Sigmoid colon (tissue), 7 donors: Measurements from ENCODE around the gene COL4A4. TPM values are rescaled to one million over a fixed set of nuclear protein-coding genes. Genes with fewer than 3 reads are reported as not detected.
A peak's percentile ranks its signal among the peaks of the same experiment; 100 is the strongest.

ENCODE experiments used
- DNase-seq: peaks from one replicate; pipeline ENCODE4 v3.0.0-alpha.2; 2019
- H3K27ac ChIP-seq, 4 donors: fragments of 200-600 bp; sonication (generic); one replicate each; pipeline ENCODE4 v1.5.1; 2016 to 2019; ENCODE audit warnings: mild to moderate bottlenecking in 1 of 4
- H3K27me3 ChIP-seq, 3 donors: fragments of 200-600 bp; sonication (generic); one replicate each; pipeline ENCODE4 v1.5.1; 2019; ENCODE audit warnings: mild to moderate bottlenecking in 1 of 3
- H3K36me3 ChIP-seq, 4 donors: fragments of 200-600 bp; sonication (generic); one replicate each; pipeline ENCODE4 v1.5.1; 2016 to 2019
- H3K4me1 ChIP-seq, 4 donors: fragments of 200-600 bp; sonication (generic); one replicate each; pipeline ENCODE4 v1.5.1; 2017 to 2019
- H3K4me3 ChIP-seq, 4 donors: fragments of 200-600 bp; sonication (generic); one replicate each; pipeline ENCODE4 v1.5.1; 2017 to 2019; ENCODE audit warnings: mild to moderate bottlenecking in 2 of 4, moderate library complexity in 1 of 4
- H3K9me3 ChIP-seq, 4 donors: fragments of 200-600 bp in 3 of 4; sonication (generic) in 3 of 4; one replicate each; pipeline versions ENCODE4 v1.5.1 to v1.6.1; 2013 to 2019
- EP300 ChIP-seq, 4 donors: sonication (generic); formaldehyde crosslinking; IDR thresholded peaks; one replicate each; pipeline ENCODE4 v1.6.1; 2017; ENCODE audit warnings: antibody characterized with exemption in 4 of 4
- POLR2A ChIP-seq, 2 donors: fragments of 450-650 bp; IDR thresholded peaks; one replicate each; pipeline ENCODE4 v1.6.1; 2016; ENCODE audit warnings: antibody characterized with exemption in 2 of 2, mild to moderate bottlenecking in 2 of 2, moderate library complexity in 2 of 2
- POLR2AphosphoS5 ChIP-seq, 4 donors: sonication (generic); formaldehyde crosslinking; IDR thresholded peaks; one replicate each; pipeline ENCODE4 v1.6.1; 2017; ENCODE audit warnings: antibody characterized with exemption in 4 of 4
- WGBS, 2 donors: extraction: QIAGEN DNeasy Blood & Tissue Kit; methylation state at CpG; one replicate each; pipeline ENCODE4 v1.1.7; 2013; 5-methylcytosine and 5-hydroxymethylcytosine counted together
- intact Hi-C: fragments of 100-400 bp; cut with DNase I; formaldehyde crosslinking; loops from one replicate; pipeline ENCODE4 v1.15.1; 2023
- polyA plus RNA-seq, 3 donors: library from polyadenylated mRNA; stranded (reverse); fragments of 200-250 nt; gene quantifications; one replicate each; pipeline ENCODE4 v1.2.3, GENCODE V29; 2013
- total RNA-seq, 4 donors: library from RNA; depleted of rRNA; stranded (reverse); fragments of >200 nt; gene quantifications; one replicate each; pipeline ENCODE4 v1.1.0, GENCODE V29; 2016
- TF ChIP-seq, protein P1 (sequence below), 4 experiments: fragments of 450-650 bp in 3 of 4; fragments of 200-600 bp in 1 of 4; IDR thresholded peaks; one replicate each; pipeline ENCODE4 v1.5.1; 2016 to 2019; ENCODE audit warnings: antibody characterized with exemption in 4 of 4, mild to moderate bottlenecking in 3 of 4, moderate library complexity in 2 of 4
- donor health status: healthy with polysubstance abuse.
- donor health status: Bipolar disorder and iron deficiency.
- donor health status: healthy.

The COL4A4 gene
- total and polyA plus RNA-seq, 7 donors, result 0.49 to 1.6 (median 1.2) TPM; not detected in 2

DNA sequence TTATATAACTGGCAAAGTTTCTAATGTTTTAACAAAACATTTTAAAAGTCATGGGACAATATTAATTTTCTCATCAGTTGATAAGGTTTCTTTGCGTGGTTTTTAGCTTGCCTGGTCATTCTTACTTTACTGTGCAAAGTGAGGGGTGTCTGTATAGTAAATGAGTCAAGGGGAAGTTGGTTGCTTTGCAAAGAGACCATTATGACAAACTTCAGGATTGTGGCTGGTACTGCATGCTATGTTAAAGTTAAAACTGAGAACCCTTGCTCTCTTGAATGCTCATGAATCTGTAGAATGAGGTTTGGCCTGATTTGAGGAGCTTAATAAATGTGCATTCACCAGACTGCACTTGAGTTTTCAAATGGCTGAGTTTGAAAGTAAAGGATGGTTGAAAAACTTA is 47.0 kb downstream of the COL4A4 start:
- Histone ChIP-seq H3K36me3 (no peaks in the 10 kb centered on the region), H3K27ac (no peak overlapping the region), H3K4me1 (no peaks in the 10 kb centered on the region), H3K27me3 (no peaks in the 10 kb centered on the region), H3K4me3 (no peak overlapping the region), H3K9me3 (no peaks in the 10 kb centered on the region)
- DNase-seq, result no peak
- TF ChIP-seq, protein P1, sequence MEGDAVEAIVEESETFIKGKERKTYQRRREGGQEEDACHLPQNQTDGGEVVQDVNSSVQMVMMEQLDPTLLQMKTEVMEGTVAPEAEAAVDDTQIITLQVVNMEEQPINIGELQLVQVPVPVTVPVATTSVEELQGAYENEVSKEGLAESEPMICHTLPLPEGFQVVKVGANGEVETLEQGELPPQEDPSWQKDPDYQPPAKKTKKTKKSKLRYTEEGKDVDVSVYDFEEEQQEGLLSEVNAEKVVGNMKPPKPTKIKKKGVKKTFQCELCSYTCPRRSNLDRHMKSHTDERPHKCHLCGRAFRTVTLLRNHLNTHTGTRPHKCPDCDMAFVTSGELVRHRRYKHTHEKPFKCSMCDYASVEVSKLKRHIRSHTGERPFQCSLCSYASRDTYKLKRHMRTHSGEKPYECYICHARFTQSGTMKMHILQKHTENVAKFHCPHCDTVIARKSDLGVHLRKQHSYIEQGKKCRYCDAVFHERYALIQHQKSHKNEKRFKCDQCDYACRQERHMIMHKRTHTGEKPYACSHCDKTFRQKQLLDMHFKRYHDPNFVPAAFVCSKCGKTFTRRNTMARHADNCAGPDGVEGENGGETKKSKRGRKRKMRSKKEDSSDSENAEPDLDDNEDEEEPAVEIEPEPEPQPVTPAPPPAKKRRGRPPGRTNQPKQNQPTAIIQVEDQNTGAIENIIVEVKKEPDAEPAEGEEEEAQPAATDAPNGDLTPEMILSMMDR (IDR thresholded peaks at IDR 0.05), result no peak
- TF ChIP-seq POLR2AphosphoS5 (IDR thresholded peaks at IDR 0.05), result no peak
- no peak for TF ChIP-seq POLR2A (IDR thresholded peaks at IDR 0.05)
- no peak for TF ChIP-seq EP300 (IDR thresholded peaks at IDR 0.05)
- WGBS, 2 donors, result 83 to 85% methylated on average over 1 of the region's 1 CpG
- intact Hi-C loops, result no loop called here

DNA sequence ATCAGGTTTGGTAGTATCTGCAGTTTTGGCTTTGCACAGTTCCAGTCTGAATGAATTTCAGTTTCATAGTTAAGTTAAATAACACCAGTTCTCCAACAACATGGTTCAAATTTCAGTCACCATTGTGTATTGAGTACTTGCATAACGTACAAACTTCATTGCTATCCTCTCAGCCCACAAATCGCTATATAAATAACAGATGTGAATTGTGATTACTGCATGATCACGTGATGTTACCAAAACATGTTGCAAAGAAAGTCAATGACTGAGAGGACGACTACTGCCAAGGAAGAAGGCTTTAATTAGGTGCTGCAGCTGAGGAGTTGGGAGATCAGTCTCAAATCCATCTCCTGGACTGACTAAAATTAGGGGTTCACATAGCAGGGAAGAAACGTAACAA is 48.2 kb downstream of the COL4A4 start:
- DNase-seq, result no peak
- Histone ChIP-seq H3K4me3 (no peak overlapping the region), H3K9me3 (no peaks in the 10 kb centered on the region), H3K4me1 (no peaks in the 10 kb centered on the region), H3K36me3 (no peaks in the 10 kb centered on the region), H3K27ac (no peak overlapping the region), H3K27me3 (no peaks in the 10 kb centered on the region)
- TF ChIP-seq, protein P1 (IDR thresholded peaks at IDR 0.05), result no peak
- TF ChIP-seq POLR2A (IDR thresholded peaks at IDR 0.05), result no peak
- TF ChIP-seq EP300 (IDR thresholded peaks at IDR 0.05), result no peak
- no peak for TF ChIP-seq POLR2AphosphoS5 (IDR thresholded peaks at IDR 0.05)
- intact Hi-C loops, result no loop called here
- 73 to 78% methylated on average over 5 of the region's 5 CpGs for WGBS, 2 donors

DNA sequence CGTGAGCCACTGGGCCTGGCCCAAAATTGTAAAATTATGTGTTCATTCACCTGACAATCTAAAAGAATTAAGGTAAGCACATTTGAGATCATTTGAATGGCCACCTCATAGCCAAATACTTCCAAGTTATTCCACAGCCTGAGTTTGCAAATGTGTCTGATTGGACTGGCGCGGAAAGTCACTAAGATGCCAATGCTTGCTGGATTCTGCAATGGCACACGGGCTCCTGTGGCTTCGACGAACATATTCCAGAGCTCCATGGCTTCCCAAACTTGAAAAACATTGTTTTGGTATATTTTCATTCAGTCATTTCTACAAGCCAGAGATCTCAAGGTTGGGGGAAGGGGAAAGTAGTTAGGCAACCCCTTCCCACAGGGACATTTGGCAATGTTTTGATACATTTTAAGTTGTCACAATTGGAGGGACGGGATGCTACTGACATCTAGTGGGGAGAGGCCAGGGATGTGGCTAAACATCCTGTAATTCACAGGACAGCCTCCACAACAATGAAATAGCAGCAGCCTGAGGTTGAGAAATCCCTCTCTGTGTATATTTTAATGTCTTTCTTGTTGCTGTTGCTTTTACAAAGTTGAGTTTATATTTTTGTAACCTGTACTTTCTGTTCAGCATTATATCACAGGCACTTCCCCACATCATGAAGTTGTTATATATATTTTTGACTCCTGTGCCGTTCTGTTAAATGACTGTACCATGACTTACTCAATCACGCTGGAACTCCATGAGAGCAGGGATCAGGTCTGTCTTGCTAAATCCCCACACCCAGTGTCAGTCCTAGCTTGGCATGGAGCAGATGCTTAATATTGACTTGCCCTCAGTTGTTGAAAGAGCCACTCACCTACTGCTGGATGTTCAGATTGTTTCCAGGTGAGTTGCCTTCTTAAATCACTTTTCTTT is 56.9 kb downstream of the COL4A4 start:
- intact Hi-C loops, result loop anchor here (1.0 to 5.0 kb wide), 3 partner anchors 74 to 1435 kb away; no protein-coding TSS in a partner anchor
- Histone ChIP-seq H3K36me3 (no peaks in the 10 kb centered on the region), H3K27ac (peak overlapping the region in 1 of 4 donors; percentile 6), H3K9me3 (no peaks in the 10 kb centered on the region), H3K27me3 (no peaks in the 10 kb centered on the region), H3K4me1 (peaks cover 0 to 5% (median 1%) of the 10 kb centered on the region in 4 donors), H3K4me3 (no peak overlapping the region)
- TF ChIP-seq, protein P1 (IDR thresholded peaks at IDR 0.05), result peak; percentile 55 to 72 (median 67)
- no peak for TF ChIP-seq POLR2AphosphoS5 (IDR thresholded peaks at IDR 0.05)
- 70 to 82% methylated on average over 9 of the region's 9 CpGs for WGBS, 2 donors
- no peak for DNase-seq

DNA sequence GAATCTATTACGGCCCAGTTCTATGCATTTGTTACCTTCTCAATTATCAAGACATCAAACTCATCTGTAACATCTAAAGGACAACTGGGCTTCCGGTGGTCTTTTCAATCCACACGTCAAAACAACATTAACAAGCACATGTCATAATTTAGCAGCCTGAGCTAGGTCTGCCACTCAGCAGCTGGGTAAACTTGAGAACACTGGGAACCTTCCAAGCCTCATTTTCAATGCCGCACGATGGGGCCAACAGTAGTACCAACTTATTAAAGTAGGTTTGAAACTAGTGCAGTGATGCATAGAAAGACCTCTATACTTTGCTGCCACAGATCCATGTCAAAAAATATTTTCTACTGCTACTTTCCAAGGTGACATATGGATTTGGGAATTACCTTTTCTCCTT is 60.4 kb downstream of the COL4A4 start:
- no peak for TF ChIP-seq EP300 (IDR thresholded peaks at IDR 0.05)
- TF ChIP-seq POLR2A (IDR thresholded peaks at IDR 0.05), result no peak
- no peak for TF ChIP-seq POLR2AphosphoS5 (IDR thresholded peaks at IDR 0.05)
- TF ChIP-seq, protein P1 (IDR thresholded peaks at IDR 0.05), result no peak
- WGBS, 2 donors, result 87 to 92% methylated on average over 5 of the region's 5 CpGs
- Histone ChIP-seq H3K4me1 (peaks cover 0 to 5% (median 1%) of the 10 kb centered on the region in 4 donors), H3K9me3 (no peaks in the 10 kb centered on the region), H3K27me3 (no peaks in the 10 kb centered on the region), H3K4me3 (no peak overlapping the region), H3K27ac (no peak overlapping the region), H3K36me3 (no peaks in the 10 kb centered on the region)
- no peak for DNase-seq
- intact Hi-C loops, result no loop called here
